Astrocyte of the cerebellum (primary cell): Measurements from ENCODE around the gene AGPS.

Experiments
- DNase-seq: peaks from one replicate; pipeline ENCODE4 v3.0.0-alpha.2; 2011; ENCODE audit warnings: low read depth
- H3K4me3 ChIP-seq: 2 replicates; pipeline ENCODE4 v1.5.1; 2011; ENCODE audit warnings: mild to moderate bottlenecking, low read depth, low read length, moderate library complexity
- in situ Hi-C: cut with HindIII; loops from 2 replicates; pipeline ENCODE4 v1.10.0; 2017; ENCODE audit warnings: low sequenced_read_pairs
- TF ChIP-seq, protein P1 (sequence below): IDR thresholded peaks from 2 replicates; pipeline ENCODE4 v1.5.1; 2012; ENCODE audit warnings: low read length, low read depth, moderate library complexity, mild to moderate bottlenecking; ENCODE audit errors: missing control alignments

The AGPS gene

DNA sequence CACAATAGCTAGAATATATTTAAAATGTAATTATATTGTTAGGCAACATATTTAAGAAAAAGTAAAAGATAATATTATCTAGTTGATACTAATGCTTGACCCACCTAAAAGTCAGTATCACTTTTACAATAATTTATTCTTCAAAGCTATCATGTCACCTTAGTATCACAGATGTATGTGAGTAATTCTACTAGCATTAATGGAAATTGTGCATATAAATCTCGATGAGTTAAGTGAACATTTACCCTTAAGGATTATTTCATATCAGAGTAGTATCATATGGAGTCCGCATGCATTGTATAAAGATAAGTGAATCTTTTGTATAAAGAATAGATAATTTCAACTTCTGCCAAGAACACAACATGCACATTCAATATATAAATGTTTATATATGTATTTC, 103.4 kb downstream of the AGPS start:
- in situ Hi-C loops = no loop called here
- no peak overlapping the region for H3K4me3 ChIP-seq

DNA sequence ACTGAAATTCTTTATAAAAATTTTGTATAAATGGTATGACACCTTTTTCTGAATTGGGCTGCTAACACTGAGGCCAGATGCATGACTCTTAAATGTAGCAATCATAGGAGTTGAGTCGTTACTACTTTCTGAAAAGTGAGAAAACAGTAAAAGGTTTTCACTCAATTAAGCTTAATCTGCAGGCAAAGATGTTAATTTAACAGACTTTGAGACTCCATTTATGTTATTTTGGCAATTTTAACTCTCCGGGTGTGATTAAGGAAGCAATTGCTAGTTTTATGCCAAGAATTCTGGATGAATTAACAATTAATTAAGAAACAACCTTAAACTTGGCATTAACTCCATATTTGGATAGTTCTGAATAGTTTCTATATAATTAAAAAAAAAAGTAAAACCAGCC, 104.3 kb downstream of the AGPS start:
- TF ChIP-seq, protein P1, sequence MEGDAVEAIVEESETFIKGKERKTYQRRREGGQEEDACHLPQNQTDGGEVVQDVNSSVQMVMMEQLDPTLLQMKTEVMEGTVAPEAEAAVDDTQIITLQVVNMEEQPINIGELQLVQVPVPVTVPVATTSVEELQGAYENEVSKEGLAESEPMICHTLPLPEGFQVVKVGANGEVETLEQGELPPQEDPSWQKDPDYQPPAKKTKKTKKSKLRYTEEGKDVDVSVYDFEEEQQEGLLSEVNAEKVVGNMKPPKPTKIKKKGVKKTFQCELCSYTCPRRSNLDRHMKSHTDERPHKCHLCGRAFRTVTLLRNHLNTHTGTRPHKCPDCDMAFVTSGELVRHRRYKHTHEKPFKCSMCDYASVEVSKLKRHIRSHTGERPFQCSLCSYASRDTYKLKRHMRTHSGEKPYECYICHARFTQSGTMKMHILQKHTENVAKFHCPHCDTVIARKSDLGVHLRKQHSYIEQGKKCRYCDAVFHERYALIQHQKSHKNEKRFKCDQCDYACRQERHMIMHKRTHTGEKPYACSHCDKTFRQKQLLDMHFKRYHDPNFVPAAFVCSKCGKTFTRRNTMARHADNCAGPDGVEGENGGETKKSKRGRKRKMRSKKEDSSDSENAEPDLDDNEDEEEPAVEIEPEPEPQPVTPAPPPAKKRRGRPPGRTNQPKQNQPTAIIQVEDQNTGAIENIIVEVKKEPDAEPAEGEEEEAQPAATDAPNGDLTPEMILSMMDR = no peak
- no peak overlapping the region for H3K4me3 ChIP-seq
- DNase-seq = no peak
- in situ Hi-C loops = no loop called here

More for the DNA sequence above, 103.4 kb downstream of the AGPS start:
- TF ChIP-seq, protein P1 = no peak
- no peak for DNase-seq

DNA sequence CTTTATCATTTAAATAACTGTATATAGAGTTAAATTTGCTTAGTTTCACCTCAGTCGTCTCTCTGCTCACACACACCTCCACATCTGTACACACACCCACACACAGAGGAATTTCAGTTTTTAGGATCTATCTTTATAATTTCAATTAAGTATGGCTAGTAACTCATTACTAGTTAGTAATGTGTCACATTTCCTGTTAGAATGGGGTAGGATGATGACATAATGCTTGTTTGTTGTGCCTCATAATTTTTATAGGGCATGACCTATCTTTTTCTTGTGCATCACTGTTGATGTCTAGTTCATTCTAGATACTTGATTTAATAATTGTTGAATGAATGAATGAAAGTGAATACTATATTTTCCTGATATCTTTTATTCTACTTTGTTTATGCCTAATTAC, 108.6 kb downstream of the AGPS start:
- H3K4me3 ChIP-seq = no peak overlapping the region
- in situ Hi-C loops = no loop called here
- DNase-seq = no peak
- TF ChIP-seq, protein P1 = no peak

DNA sequence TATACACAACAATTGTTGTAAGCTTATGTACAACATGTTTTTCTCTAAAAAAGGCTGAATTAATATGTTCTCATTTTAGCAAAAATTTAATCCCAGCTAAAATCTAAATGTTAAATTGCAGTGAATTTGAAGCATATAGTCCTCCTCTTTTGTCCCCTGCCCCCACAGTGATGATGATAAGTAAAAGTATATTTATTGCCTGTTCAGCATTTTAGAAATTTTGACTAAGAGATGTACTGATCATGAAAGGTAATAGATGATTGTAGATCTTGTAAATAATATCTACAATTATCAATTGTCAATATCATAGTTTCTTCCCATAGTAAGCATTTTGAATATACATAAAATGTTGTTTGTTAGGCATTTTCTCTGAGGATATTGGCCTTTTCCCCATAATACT, 113.9 kb downstream of the AGPS start:
- in situ Hi-C loops = no loop called here
- TF ChIP-seq, protein P1 = no peak

DNA sequence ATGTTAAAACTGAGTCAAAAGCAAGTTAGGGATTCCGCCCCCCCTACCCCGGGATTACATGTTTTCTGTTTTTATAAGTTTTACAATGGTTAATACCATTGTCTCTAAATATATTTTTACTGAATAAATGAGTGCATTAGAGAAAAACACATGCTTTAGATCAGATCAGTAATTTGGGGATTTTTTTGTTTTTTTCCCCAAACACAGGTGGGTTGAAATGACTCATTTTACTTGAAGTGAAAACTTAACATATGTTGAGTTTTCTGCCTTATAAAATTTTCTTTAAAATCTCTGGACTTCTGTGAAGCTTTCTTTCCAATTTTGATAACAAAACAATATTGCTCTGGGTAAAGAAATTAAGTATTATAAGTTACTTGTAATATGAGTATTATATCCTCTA, 114.4 kb downstream of the AGPS start:
- in situ Hi-C loops = no loop called here
- DNase-seq = no peak
- H3K4me3 ChIP-seq = no peak overlapping the region
- TF ChIP-seq, protein P1 = no peak

More for the DNA sequence above, 113.9 kb downstream of the AGPS start:
- no peak for DNase-seq
- H3K4me3 ChIP-seq = no peak overlapping the region

DNA sequence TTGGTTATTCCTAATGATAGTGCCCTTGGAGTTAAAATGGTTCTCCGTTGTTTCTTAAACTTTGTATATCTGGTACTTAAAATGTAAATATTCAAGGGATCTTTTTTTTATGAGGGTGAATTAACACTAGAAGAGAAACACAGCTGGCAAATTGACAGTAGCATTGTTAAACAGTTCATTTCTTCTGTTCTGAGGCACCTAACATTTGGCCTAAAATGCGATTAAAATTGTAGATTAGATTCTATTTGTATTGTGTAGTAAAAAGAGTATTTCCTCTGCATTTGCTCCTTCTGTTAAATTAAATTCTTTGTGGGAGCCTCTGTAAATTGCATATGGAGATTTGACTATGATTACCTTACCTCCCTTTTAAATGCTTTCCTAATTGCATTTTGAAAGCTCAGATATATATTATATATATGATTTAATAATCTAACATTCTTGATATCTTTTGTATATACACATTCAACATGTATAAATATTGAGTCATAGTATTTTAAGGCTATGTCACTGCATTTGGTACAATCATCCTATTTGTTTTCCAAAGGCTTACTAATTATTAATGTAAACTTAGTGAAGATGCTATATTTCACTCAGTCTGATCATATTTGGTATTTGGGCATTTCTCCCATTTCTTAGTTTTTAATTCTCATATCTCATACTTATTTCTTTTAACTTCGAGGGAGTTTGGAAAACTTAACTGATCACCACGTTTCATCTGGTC, 124.4 kb downstream of the AGPS start:
- DNase-seq = no peak
- in situ Hi-C loops = no loop called here
- TF ChIP-seq, protein P1 = no peak
- H3K4me3 ChIP-seq = no peak overlapping the region
